ENCODE measurements around the gene FNBP1.

The FNBP1 gene

DNA sequence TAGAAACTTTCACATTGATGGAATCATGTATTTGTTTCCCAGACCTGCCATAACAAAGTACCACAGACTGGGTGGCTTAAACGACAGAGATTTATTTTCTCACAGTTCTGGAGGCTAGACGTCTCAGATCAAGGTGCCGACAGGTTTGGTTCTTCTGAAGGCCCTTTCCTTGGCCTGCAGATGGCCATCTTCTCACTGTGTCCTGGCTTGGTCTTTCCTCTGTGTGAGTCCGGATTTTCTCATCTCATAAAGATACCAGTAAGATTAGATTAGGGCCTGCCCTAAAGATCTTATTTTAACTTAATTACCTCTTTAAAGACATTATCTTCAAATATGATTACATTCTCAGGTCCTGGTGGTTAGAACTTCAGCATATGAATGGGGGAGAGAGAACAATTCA lies 201.9 kb downstream of the FNBP1 start:
- TF ChIP-seq, protein P1, sequence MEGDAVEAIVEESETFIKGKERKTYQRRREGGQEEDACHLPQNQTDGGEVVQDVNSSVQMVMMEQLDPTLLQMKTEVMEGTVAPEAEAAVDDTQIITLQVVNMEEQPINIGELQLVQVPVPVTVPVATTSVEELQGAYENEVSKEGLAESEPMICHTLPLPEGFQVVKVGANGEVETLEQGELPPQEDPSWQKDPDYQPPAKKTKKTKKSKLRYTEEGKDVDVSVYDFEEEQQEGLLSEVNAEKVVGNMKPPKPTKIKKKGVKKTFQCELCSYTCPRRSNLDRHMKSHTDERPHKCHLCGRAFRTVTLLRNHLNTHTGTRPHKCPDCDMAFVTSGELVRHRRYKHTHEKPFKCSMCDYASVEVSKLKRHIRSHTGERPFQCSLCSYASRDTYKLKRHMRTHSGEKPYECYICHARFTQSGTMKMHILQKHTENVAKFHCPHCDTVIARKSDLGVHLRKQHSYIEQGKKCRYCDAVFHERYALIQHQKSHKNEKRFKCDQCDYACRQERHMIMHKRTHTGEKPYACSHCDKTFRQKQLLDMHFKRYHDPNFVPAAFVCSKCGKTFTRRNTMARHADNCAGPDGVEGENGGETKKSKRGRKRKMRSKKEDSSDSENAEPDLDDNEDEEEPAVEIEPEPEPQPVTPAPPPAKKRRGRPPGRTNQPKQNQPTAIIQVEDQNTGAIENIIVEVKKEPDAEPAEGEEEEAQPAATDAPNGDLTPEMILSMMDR (IDR thresholded peaks at IDR 0.05; ENCODE audit: insufficient read depth, missing control alignments), result no peak
- no peak for DNase-seq (ENCODE audit: insufficient read length, low spot score)
- no peak for FAIRE-seq

DNA sequence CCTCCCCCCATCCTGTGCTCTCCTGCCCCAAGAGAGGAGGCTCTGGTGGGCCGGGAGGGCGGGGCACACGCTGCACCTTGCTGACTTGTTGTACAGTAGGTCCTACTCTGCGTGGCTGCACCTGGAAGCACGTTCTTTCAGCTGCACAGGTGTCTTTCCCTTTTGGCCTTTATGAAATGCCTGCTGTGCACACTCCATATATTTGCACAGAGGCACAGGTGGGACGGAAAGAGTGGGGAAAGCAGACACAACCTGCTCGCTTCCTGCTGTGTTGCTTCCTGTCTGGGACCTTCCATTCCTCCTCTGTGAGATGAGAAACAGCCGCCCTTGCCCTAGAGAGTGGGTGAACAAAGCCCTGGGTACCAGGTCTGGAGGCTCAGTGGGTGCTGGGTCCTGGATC lies 203.0 kb downstream of the FNBP1 start:
- DNase-seq (ENCODE audit: insufficient read length, low spot score), result no peak
- FAIRE-seq, result no peak
- TF ChIP-seq, protein P1 (IDR thresholded peaks at IDR 0.05; ENCODE audit: insufficient read depth, missing control alignments), result no peak

DNA sequence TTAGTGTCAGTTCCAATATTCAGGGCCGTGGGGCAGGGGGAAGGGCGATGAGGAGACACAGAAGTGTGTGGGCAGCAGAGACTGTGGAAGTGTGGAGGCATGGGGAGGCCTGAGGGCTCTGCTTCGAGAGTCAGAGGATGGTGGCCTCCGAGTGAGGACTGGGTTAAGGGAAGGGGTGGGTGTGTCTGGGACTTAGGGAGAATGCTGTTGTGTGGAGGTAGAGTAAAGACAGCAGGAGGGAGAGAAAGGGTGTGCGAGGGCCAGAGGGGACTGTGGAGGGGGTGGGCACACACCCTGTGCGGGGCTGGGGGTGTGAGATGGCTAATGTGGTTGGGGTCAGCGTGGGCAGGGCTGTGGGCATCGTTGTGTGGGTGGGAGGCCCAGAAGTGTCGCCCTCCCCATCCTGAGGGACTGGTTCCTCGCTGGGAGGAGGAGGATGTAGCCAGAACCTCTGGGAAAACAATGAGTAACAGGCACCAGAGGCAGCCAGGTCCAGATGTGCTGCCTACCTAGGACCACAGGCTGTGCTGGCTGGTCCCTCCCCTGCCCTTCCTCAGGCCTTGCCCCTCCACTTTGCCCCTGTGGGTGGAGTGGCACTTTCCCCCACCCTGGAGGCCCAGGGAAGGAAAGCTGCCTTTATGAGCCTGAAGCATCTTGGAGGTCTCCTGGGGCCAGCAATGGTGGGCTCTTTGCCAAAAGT lies 203.5 kb downstream of the FNBP1 start:
- FAIRE-seq (no peak), DNase-seq (ENCODE audit: insufficient read length, low spot score) (no peak)
- TF ChIP-seq, protein P1 (IDR thresholded peaks at IDR 0.05; ENCODE audit: insufficient read depth, missing control alignments), result no peak

DNA sequence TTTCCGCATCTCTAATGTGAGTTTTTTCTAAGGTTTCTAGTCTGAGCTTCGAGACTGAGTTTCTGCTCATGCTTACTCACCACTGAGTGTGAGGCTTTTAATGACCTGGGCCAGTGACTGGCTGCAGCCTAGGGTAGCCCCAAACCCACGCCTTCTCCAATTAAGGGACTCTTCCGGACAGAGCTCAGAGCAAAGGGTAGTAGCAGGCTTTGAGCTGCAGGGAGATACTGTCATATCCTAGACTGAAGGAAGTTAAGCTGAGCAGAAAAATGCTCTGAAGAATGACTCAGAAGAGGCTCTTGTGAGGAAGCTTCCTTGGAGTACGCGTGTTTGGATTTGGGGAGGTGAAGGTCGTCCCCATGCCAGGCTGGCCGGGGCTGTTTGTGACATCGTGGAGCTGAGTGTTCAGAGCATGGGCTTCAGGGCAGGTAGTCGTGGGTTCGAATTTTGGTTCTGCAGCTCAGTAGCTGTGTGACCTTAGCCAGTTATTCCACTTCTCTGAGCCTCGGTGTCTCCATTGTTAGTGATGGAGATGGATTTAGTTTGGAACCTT lies 204.2 kb downstream of the FNBP1 start:
- FAIRE-seq (no peak), DNase-seq (ENCODE audit: insufficient read length, low spot score) (no peak)
- TF ChIP-seq, protein P1 (IDR thresholded peaks at IDR 0.05; ENCODE audit: insufficient read depth, missing control alignments), result no peak

All from D721Med (cell line).